Measurements from ENCODE around the gene BMP8A.
"Not testable (repeated sequence)": the region's sequence is repeated elsewhere in the genome, so short reads cannot be mapped to it uniquely, and the experiment has no call there.

Gene BMP8A

DNA sequence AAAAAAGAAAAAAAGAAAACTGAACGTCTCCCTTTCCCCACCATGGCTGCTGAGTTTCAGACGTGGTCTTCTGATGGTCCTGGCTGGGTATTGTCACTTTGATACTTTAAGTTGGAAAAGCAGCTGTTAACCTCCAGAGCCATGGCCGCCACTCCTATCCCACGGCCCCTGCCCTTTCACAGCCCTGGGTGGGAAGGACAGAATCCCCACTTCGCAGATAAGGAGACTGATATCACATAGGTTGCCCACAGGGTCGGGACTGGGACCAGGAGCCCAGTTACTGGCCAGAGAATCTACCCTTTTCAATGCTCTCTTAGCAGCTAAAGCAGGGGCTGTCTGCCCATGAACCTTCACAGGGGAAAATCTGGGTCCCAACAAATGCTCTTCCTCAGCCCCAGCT is 16.8 kb downstream of the BMP8A start:
- no peak for DNase-seq

DNA sequence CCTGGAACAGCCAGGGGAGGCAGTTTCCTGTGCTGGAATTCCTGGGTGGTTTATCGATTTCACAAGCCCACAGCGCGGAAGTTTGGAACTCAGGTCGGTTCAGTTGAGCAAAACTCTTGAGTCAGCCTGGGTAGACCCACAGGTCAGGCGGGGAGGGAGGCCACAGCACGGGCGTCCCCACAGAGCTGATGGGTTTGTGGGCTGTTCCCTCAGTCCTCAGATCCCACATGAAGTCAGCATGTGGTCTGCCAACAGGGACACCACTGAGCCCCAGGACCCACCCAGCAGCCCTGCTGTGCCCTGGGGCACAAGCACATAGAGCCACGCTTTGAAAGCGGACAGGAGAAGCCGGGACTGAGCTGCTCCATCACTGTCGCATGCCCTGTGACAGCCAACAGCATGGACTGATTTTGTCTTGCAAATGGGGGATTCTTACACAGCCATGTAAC is 17.4 kb downstream of the BMP8A start:
- peak; percentile 16 for DNase-seq

DNA sequence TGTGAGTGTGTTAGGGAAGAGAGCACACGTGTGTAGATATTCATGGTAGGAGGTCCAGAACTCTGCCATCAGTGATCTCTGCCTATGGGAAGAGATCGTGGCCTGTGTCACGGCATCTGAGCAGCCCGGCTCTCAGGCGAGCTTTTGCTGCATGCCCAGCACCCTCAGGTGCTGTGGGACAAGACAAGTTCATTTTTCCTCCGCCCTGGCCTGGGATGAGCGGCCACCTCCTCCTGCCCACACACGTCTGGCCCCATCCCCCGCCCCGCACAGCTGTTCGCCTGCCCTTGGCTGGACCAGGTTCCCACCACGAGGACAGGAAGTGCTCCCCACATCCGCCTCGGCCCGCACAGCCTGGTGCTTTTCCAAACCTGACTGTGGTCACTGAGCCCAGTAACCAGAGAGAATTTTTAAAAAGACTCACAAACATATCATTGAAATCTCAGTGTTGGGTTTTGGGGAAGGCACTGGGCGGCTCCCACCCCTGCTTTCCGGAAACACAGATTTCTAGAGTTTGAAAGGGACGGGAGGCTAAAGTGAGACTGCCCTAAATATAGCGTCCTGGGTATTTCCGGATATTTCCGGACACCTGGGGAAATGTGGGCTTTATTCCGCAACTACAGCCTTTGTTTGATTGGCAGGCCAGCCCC is 18.0 kb downstream of the BMP8A start:
- peak; percentile 28 for DNase-seq

GRCh38 chr1:39510570-39511186 is 19.2 kb downstream of the BMP8A start:
- not testable (repeated sequence) for DNase-seq

DNA sequence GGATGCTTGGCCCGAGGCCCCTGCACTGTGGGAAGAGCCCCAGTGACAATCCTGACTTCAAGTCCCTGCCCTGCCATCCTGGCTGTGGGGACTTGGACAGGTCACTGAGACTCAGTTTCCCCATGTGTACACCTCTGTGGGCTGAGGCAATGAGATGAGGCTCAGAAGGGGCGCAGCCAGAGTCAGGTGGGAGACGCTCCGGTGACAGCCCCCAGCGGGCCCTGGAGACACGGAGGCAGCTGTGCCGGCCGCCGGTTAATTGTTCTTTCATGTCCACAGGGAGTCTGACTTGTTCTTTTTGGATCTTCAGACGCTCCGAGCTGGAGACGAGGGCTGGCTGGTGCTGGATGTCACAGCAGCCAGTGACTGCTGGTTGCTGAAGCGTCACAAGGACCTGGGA is 20.0 kb downstream of the BMP8A start:
- DNase-seq: not testable (repeated sequence)

DNA sequence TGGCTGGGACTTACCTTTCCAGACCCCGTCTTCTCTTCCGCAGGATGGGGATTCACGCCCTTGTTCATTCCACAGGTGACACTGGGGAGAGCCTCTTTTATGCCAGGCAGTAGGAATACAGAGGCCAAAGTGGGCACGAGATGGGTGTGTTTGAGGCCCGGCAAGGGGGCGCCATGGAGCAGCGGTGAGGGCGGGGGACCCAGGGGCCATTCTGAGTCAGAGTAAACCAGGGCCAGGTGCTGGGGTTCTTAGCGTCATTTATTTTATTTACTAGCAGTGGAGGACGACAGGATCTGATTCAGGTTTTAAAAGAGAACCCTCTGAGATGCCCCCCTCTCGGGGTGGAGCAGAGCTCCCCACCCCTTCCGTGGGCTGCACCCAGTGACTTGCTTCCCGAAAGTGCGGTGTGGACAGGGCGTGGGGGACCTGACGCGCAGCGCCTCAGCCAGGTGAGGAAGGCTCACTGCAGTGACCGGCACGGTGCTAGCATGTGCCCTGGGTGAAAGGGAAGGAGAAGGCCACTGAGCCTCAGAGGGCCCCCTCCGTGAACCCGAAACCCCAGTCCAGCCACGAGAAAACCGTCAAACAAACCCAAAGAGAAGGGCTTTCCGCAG is 20.9 kb downstream of the BMP8A start:
- not testable (repeated sequence) for DNase-seq

DNA sequence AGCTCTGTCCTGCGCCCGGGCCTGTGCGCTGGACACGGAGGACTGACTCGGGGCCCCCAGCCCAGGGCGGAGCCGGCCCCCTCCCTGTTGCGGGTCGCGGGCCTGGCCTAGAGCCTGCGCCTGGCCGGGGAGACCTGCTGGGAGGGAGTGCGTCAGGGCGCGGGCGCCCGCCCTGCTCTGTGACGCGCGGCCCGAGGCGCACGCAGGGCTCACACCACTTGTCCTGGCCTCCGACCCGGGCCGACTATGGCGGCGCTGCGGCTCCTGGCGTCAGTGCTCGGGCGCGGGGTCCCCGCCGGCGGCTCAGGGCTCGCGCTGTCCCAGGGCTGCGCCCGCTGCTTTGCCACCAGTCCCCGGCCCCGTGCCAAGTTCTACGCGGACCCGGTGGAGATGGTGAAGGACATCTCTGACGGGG is 23.3 kb downstream of the BMP8A start:
- not testable (repeated sequence) for DNase-seq

DNA sequence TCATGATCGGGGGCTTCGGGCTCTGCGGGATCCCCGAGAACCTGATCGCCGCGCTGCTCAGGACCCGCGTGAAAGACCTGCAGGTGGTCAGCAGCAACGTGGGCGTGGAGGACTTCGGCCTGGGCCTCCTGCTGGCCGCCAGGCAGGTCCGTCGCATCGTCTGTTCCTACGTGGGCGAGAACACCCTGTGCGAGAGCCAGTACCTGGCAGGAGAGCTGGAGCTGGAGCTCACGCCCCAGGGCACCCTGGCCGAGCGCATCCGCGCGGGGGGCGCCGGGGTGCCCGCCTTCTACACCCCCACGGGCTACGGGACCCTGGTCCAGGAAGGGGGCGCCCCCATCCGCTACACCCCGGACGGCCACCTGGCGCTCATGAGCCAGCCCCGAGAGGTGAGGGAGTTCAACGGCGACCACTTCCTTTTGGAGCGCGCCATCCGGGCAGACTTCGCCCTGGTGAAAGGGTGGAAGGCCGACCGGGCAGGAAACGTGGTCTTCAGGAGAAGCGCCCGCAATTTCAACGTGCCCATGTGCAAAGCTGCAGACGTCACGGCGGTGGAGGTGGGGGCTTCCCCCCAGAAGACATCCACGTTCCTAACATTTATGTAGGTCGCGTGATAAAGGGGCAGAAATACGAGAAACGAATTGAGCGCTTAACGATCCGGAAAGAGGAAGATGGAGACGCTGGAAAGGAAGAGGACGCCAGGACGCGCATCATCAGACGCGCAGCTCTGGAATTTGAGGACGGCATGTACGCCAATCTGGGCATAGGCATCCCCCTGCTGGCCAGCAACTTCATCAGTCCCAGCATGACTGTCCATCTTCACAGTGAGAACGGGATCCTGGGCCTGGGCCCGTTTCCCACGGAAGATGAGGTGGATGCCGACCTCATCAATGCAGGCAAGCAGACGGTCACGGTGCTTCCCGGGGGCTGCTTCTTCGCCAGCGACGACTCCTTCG is 24.0 kb downstream of the BMP8A start:
- not testable (repeated sequence) for DNase-seq

GRCh38 chr1:39516841-39517240 is 25.4 kb downstream of the BMP8A start:
- not testable (repeated sequence) for DNase-seq

DNA sequence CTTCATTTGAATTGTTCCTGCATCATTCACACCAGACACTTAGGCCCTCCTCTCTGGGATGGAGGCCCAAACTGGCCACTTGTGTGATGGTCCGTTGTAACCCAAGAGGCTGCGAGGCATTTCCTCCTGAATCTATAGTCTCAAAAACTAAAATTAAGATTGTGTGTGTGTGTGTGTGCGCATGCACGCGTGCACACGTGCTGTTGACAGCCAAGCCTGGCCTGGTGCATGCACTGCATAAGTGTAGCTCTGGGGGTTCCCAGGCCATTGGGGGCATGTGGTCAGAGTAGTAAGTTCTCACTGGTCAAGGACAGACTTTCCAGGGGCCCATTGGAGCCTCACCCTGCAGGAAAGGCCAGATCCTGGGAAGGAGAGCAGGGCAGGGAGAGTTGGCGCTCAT is 26.5 kb downstream of the BMP8A start:
- DNase-seq: not testable (repeated sequence)

DNA sequence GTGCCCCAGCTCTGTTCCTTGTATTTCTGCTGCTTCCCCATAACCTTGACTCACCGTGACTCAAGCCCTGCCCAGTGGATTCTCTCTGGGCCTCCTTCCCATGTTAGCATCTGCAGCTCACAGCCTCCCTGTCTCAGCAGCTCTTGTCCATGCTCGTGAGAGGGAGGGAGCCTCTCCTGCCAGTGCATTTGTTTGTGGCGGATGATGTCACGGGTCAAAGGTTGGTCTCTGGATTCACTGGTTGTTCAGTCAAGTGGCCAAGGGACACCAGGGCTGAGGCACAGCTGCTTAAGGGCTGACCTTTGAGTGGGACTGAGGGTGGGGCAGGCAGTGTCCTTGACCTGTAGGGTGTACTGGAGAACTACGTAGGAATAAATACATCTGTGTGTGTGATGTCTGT is 27.9 kb downstream of the BMP8A start:
- DNase-seq: not testable (repeated sequence)

DNA sequence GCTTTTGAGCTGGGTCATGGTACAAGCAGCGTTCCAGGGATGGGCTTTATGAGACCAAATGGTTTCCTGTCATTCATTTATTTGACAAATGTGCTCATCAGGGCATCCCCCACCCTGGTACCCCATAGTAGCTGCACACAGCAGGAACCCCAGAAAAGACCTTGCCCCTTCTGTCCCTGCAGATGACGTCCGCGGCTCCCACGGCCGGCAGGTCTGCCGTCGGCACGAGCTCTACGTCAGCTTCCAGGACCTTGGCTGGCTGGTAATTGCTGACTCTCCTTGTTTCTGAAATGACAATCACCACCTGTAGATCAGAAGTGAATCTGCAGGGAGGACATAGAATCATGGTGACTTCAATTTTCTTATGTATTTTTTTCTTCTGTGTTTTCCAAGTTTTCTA is 30.8 kb downstream of the BMP8A start:
- DNase-seq: not testable (repeated sequence)

DNA sequence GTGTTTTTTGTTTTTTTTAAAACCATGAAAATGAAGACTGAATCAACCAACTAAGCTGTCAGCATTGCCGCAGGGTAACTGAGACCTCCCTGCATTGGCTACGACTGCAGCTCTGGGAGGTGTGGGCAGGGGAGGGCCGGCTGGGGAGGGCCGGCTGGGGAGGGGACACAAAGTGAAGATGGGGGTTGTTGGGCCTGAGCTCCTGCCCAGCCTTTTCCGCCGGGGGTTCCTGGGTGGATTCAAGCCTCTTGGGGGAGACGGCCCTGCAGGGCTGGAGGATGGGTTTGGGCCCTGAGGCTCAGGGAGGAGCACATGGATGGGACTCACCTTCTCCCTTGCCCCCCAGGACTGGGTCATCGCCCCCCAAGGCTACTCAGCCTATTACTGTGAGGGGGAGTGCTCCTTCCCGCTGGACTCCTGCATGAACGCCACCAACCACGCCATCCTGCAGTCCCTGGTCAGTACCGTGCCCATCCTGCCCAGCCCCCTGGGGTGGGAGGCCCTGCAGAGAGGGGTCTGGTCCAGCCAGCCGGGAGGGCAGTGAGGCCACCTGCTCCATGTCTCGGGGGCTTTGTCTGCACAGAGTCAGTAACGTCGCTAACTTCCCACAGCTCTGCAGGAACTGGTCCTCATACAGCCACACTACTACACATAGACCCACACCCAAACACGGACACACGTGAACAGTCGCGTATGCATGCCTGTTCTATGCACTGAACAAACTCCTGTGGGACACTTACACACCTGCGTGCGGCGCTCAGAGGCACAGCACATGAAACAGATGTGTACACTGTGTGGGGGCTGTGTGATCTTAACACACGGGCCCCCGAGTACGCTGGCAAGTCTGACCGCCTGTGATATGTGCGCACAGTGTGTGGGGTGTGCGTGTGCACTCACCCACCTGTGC is 31.5 kb downstream of the BMP8A start:
- DNase-seq: no peak

GRCh38 chr1:39524171-39524570 is 32.7 kb downstream of the BMP8A start:
- DNase-seq: no peak

GRCh38 chr1:39524591-39525365 is 33.3 kb downstream of the BMP8A start:
- DNase-seq: no peak

GRCh38 chr1:39525366-39526165 is 34.1 kb downstream of the BMP8A start:
- peak; percentile 80 for DNase-seq

GRCh38 chr1:39526466-39527189 is 35.2 kb downstream of the BMP8A start:
- DNase-seq: no peak

DNA sequence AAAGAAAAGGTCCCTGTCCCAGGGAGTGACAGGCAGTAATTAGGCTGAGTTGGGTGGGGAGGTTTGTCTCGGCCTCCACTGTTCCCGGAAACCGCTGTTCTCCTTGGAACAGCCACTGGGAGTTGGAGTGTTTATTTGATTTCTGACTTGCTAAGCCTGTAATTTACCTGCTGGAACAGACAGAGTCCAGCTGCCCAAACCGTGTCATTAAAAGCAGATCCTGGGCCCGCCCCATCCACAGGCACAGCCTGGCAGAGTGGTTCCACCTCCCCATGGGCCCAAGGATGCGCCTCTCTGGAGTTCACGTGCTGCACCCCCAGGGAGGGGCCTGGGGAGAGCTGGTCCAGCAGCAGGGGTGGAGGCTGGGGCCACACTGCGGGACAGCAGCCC is 35.7 kb downstream of the BMP8A start:
- not testable (repeated sequence) for DNase-seq

GRCh38 chr1:39528082-39528481 is 36.6 kb downstream of the BMP8A start:
- DNase-seq: no peak

All from activated CD4-positive, alpha-beta T cell treated with anti-CD3 and anti-CD28 coated beads, Interleukin-10, Interleukin-2, amounts not matched to agents 100 ng/mL and 50 ng/mL, durations not matched to agents 16 hours and 8 hours (primary cell).